Measurements from ENCODE around the gene CLDN3. TPM values are rescaled to one million over a fixed set of nuclear protein-coding genes. Genes with fewer than 3 reads are reported as not detected.

CLDN3 gene
- total and polyA plus RNA-seq, 9 of the 15 experiments (the other 6 are each of a cell fraction or from before 2014, with no cell fraction given), result 0.29 TPM; not detected in 8

GRCh38 chr7:73758581-73759138 is 11.4 kb downstream of the CLDN3 start (continued):
- no peak for TF ChIP-seq REST (IDR thresholded peaks at IDR 0.05; ENCODE audit: borderline replicate concordance)
- TF ChIP-seq REST (CRISPR knock-in tag; IDR thresholded peaks at IDR 0.05; ENCODE audit: low read depth), result no peak
- TF ChIP-seq ZNF24 (IDR thresholded peaks at IDR 0.05), result no peak
- TF ChIP-seq MLLT1 (IDR thresholded peaks at IDR 0.05), result peak in 1 of 2 experiments; percentile 47; a peak in 1 of 4 replicates
- TF ChIP-seq TCF3 (CRISPR knock-in tag; IDR thresholded peaks at IDR 0.05), result peak; percentile 95
- no peak for TF ChIP-seq HNRNPLL (IDR thresholded peaks at IDR 0.05; ENCODE audit: low read depth, low read length, poor library complexity, severe bottlenecking)
- no peak for TF ChIP-seq RAD51 (IDR thresholded peaks at IDR 0.05; ENCODE audit: borderline replicate concordance, low read depth)
- no peak for TF ChIP-seq ARID3A (IDR thresholded peaks at IDR 0.05; ENCODE audit: borderline replicate concordance, low read depth, low read length)
- TF ChIP-seq COPS2 (conservative IDR thresholded peaks at IDR 0.05), result no peak
- TF ChIP-seq PML (IDR thresholded peaks at IDR 0.05; ENCODE audit: low read length), result peak; percentile 66
- TF ChIP-seq BRD9 (IDR thresholded peaks at IDR 0.05; ENCODE audit: low read depth, partially characterized antibody), result no peak
- TF ChIP-seq ZNF561 (CRISPR knock-in tag; conservative IDR thresholded peaks at IDR 0.05), result no peak
- TF ChIP-seq PBX2 (CRISPR knock-in tag; IDR thresholded peaks at IDR 0.05; ENCODE audit: low read depth), result no peak
- TF ChIP-seq PBX2 (tag; conservative IDR thresholded peaks at IDR 0.05; ENCODE audit: low read depth), result no peak
- no peak for TF ChIP-seq NFIX (CRISPR knock-in tag; IDR thresholded peaks at IDR 0.05; ENCODE audit: low read depth)
